Osteoblast (primary cell): ENCODE results near the gene CPEB4. TPM values are rescaled to one million over a fixed set of nuclear protein-coding genes. Genes with fewer than 3 reads are reported as not detected.

ENCODE experiments used
- DNase-seq: peaks from one replicate; pipeline ENCODE4 v3.0.0; 2011; ENCODE audit warnings: low spot score, mixed read lengths; ENCODE audit not compliant: insufficient read length; ENCODE audit errors: missing footprints
- H2AFZ ChIP-seq: 2 replicates; pipeline ENCODE4 v1.6.0; 2011; ENCODE audit warnings: mild to moderate bottlenecking, low read length
- H3K27ac ChIP-seq: 2 replicates; pipeline ENCODE4 v1.5.1; 2011; ENCODE audit warnings: mild to moderate bottlenecking, low read depth, low read length, moderate library complexity
- H3K27me3 ChIP-seq: 2 replicates; pipeline ENCODE4 v1.6.0; 2012; ENCODE audit warnings: mild to moderate bottlenecking, control low read depth, inconsistent platforms, low read length, moderate library complexity; ENCODE audit not compliant: insufficient read depth
- H3K36me3 ChIP-seq: 2 replicates; pipeline ENCODE4 v1.5.1; 2011; ENCODE audit warnings: mild to moderate bottlenecking, low read length, control low read depth, moderate library complexity; ENCODE audit not compliant: insufficient read depth
- H3K4me1 ChIP-seq: 2 replicates; pipeline ENCODE4 v1.5.1; 2011; ENCODE audit warnings: mild to moderate bottlenecking, low read length, control low read depth, moderate library complexity; ENCODE audit not compliant: insufficient read depth
- H3K4me2 ChIP-seq: 2 replicates; pipeline ENCODE4 v1.6.0; 2011; ENCODE audit warnings: mild to moderate bottlenecking, low read length; ENCODE audit not compliant: insufficient read depth
- H3K4me3 ChIP-seq: fragments of 200-600 bp; sonication (generic); 3 replicates; pipeline ENCODE4 v1.5.1; 2012; ENCODE audit warnings: mild to moderate bottlenecking, low read length, inconsistent platforms; ENCODE audit not compliant: insufficient read depth
- H3K79me2 ChIP-seq: 2 replicates; pipeline ENCODE4 v1.6.0; 2012; ENCODE audit warnings: mild to moderate bottlenecking, low read length, control low read depth, inconsistent platforms; ENCODE audit not compliant: insufficient read depth
- H3K9me3 ChIP-seq: 2 replicates; pipeline ENCODE4 v1.5.1; 2011; ENCODE audit warnings: low read depth, low read length, control low read depth
- H4K20me1 ChIP-seq: 2 replicates; pipeline ENCODE4 v1.6.0; 2012; ENCODE audit warnings: mild to moderate bottlenecking, low read length, control low read depth; ENCODE audit not compliant: insufficient read depth
- CTCF ChIP-seq: IDR thresholded peaks from 2 replicates; pipeline ENCODE4 v1.5.1; 2011; ENCODE audit warnings: mild to moderate bottlenecking, low read depth, low read length, moderate library complexity; ENCODE audit errors: extremely low read depth
- total RNA-seq: library from RNA; depleted of rRNA; stranded (reverse); fragments of >200 nt; gene quantifications from 2 replicates; pipeline ENCODE4 v1.2.3, GENCODE V29; 2012

The CPEB4 gene
- total RNA-seq, 1 donor: 41.6 TPM

GRCh38 chr5:173855995-173856656 lies 32.0 kb upstream of the CPEB4 start:
- Histone ChIP-seq H3K27me3 (no peaks in the 10 kb centered on the region), H3K4me1 (peaks cover 3% of the 10 kb centered on the region), H3K27ac (no peak overlapping the region), H3K36me3 (no peaks in the 10 kb centered on the region), H2AFZ (no peak overlapping the region), H3K4me2 (no peak overlapping the region), H4K20me1 (no peaks in the 10 kb centered on the region), H3K79me2 (no peaks in the 10 kb centered on the region), H3K9me3 (no peaks in the 10 kb centered on the region), H3K4me3 (no peak overlapping the region)
- no peak for TF ChIP-seq CTCF
- no peak for DNase-seq

DNA sequence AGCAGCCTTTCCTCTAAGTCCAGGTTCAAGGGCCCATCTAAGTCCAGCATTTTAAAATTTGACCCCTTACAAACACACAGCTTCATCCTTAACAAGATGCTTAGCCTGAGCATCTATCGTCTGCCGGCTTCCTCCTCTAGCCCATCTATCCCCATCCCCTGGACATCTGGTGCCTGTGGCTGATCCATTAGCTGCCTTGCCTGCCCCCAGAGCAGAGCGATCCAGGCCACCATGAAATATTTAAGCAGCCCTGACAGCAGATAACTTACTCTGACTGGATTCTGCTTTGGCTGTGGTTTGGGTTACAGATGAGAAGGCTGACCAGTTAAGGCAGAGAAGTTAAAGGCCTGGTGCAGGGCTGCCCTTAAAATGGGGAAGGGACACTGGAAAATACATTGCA lies 30.9 kb upstream of the CPEB4 start:
- no peak for TF ChIP-seq CTCF
- H3K9me3 ChIP-seq: no peaks in the 10 kb centered on the region
- no peaks in the 10 kb centered on the region for H3K27me3 ChIP-seq
- H3K27ac ChIP-seq: no peak overlapping the region
- H4K20me1 ChIP-seq: no peaks in the 10 kb centered on the region
- no peak overlapping the region for H3K4me2 ChIP-seq
- H2AFZ ChIP-seq: no peak overlapping the region
- no peaks in the 10 kb centered on the region for H3K36me3 ChIP-seq
- H3K4me3 ChIP-seq: no peak overlapping the region
- H3K4me1 ChIP-seq: peaks cover 3% of the 10 kb centered on the region
- H3K79me2 ChIP-seq: no peaks in the 10 kb centered on the region
- DNase-seq: no peak

GRCh38 chr5:173858021-173858669 lies 30.0 kb upstream of the CPEB4 start:
- Histone ChIP-seq H3K9me3 (no peaks in the 10 kb centered on the region), H2AFZ (no peak overlapping the region), H3K4me3 (no peak overlapping the region), H3K4me2 (no peak overlapping the region), H3K79me2 (no peaks in the 10 kb centered on the region), H3K36me3 (no peaks in the 10 kb centered on the region), H3K27ac (no peak overlapping the region), H3K27me3 (no peaks in the 10 kb centered on the region), H4K20me1 (no peaks in the 10 kb centered on the region), H3K4me1 (peaks cover 3% of the 10 kb centered on the region)
- no peak for DNase-seq
- no peak for TF ChIP-seq CTCF

DNA sequence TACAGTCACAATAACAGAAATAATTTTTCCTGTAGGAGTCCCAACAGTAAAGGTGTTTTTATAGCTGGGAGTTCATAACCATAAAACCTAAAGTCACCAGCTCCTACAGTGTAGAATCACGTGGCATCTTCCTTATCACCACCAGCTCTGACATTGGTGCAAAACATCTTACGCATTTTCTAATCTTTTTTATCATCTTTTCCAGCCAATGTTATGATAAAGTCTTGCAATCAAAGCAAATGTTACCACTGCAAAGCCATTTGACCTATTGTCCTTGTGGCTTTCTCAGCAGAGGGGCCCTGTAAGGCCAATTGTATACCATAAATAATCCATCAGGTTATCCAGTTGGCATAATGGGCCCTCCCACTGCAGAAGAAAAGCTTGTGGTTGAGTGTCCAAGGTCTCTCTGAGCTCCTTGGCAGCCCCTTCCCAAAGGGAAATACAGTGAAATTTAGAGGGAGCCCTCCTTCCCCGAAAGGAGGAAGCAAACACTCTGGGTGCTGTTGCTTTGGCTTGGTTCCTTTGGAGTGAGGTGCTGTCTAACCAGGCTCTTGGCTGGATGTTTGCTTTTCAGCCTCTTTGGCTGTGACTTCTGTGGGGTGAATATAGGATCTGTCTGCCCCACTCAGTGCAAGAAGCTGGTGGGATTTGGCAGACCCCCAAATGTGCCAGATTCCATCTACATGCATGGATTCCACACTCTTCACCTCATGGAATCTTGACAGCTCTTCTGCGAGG lies 29.3 kb upstream of the CPEB4 start:
- Histone ChIP-seq H3K4me2 (no peak overlapping the region), H3K36me3 (no peaks in the 10 kb centered on the region), H3K27me3 (no peaks in the 10 kb centered on the region), H3K27ac (no peak overlapping the region), H3K9me3 (no peaks in the 10 kb centered on the region), H2AFZ (no peak overlapping the region), H3K4me3 (no peak overlapping the region), H3K4me1 (peaks cover 3% of the 10 kb centered on the region), H3K79me2 (no peaks in the 10 kb centered on the region), H4K20me1 (no peaks in the 10 kb centered on the region)
- no peak for TF ChIP-seq CTCF
- no peak for DNase-seq
